ENCODE results near the gene ABCA5.

DNA sequence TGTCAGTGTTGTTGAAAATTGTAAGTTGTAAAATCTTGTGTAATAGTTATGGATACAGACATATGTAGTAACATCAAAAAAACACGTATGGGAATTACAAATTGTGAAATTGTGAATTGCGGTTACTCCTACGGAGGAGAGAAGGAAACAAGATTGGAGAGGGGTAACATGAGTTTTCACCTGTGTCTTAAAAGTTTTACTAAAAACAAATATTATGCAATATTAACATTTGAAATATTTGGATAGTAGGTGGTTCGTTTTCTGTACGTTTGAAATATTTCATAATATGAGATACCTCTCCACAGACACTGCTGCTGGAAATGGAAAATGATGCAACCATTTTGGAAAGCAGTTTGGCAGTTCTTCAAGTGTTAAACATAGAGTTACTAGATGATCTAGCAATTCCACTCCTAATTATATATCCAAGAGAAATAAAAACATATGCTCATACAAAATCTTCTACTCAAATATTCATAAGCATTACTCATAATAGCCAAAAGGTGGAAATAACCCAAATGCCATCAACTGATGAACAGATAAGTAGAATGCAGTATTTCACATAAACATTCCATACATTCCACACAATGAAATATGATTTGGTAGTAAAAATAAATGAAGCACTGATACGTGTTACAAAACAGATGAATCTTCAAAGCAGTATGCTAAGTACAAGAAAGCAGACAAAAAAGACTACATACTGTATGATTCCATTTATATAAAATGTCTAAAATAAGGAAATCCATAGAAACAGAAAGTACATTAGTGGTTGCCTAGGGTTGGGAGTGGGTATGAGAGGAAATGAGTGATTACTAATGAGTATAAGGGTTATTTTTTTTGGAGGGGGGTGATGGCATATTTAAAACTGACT lies 57.6 kb downstream of the ABCA5 start:
- TF ChIP-seq CTCF (IDR thresholded peaks at IDR 0.05; ENCODE audit: borderline replicate concordance, extremely low read depth, low read length, poor library complexity, severe bottlenecking) (no peak), EZH2 (IDR thresholded peaks at IDR 0.05; ENCODE audit: borderline replicate concordance, low read depth, low read length, severe bottlenecking) (no peak)
